Stimulated activated CD4-positive, alpha-beta T cell treated with anti-CD3 and anti-CD28 coated beads, Interleukin-2, amount 100 ng/mL, for 24 hours (primary cell): ENCODE measurements around the gene NR0B2.
"Not testable (repeated sequence)": the region's sequence is repeated elsewhere in the genome, so short reads cannot be mapped to it uniquely, and the experiment has no call there.

Experiments used
- DNase-seq, 2 donors: peaks; one replicate each; pipeline ENCODE4 v3.0.0-alpha.2; 2020

NR0B2 gene

GRCh38 chr1:26888231-26888630, 25.5 kb downstream of the NR0B2 start:
- no peak for DNase-seq

- no peak for DNase-seq
These were observed 26.6 kb downstream of the NR0B2 start for GRCh38 chr1:26887125-26887524.

GRCh38 chr1:26882696-26883463, 30.9 kb downstream of the NR0B2 start:
- DNase-seq = no peak

GRCh38 chr1:26881611-26882010, 32.2 kb downstream of the NR0B2 start:
- not testable (repeated sequence) for DNase-seq

GRCh38 chr1:26879793-26880192, 34.0 kb downstream of the NR0B2 start:
- DNase-seq = no peak

GRCh38 chr1:26877326-26877725, 36.4 kb downstream of the NR0B2 start:
- no peak for DNase-seq

GRCh38 chr1:26874896-26875295, 38.9 kb downstream of the NR0B2 start:
- DNase-seq = no peak

GRCh38 chr1:26873097-26873496, 40.7 kb downstream of the NR0B2 start:
- not testable (repeated sequence) for DNase-seq

- peak; percentile 94 to 96 for DNase-seq
These were observed 48.9 kb downstream of the NR0B2 start for GRCh38 chr1:26864610-26865480.

GRCh38 chr1:26863685-26864077, 50.1 kb downstream of the NR0B2 start:
- no peak for DNase-seq

- DNase-seq = peak; percentile 49 to 74
These were observed 50.7 kb downstream of the NR0B2 start, which contains the start of gene SFN for GRCh38 chr1:26862781-26863684. Gene SFN, plus strand, starts transcription at chr1:26863149. Its CDS starts 64 bp downstream, at chr1:26863213.

GRCh38 chr1:26861889-26862378, 51.8 kb downstream of the NR0B2 start:
- no peak for DNase-seq
